HepG2 (cell line): ENCODE results near the gene ACSM6.

Experiments used
- BCLAF1 ChIP-seq: fragments of 450-650 bp; IDR thresholded peaks from 2 replicates; pipeline ENCODE4 v1.6.1; 2017; ENCODE audit warnings: mild to moderate bottlenecking
- HINFP ChIP-seq: sonication (generic); formaldehyde crosslinking; IDR thresholded peaks from 2 replicates; pipeline ENCODE4 v1.4.0; 2020; ENCODE audit warnings: low read depth, mild to moderate bottlenecking, missing genetic modification reagents
- NFAT5 ChIP-seq: sonication (generic); formaldehyde crosslinking; IDR thresholded peaks from 2 replicates; pipeline ENCODE4 v1.4.0; 2020; ENCODE audit warnings: missing genetic modification reagents
- NFATC3 ChIP-seq: sonication (generic); formaldehyde crosslinking; IDR thresholded peaks from 2 replicates; pipeline ENCODE4 v1.5.1; 2020; ENCODE audit warnings: mild to moderate bottlenecking, missing genetic modification reagents
- PATZ1 ChIP-seq: sonication (generic); formaldehyde crosslinking; IDR thresholded peaks from 2 replicates; pipeline ENCODE4 v1.4.0; 2020; ENCODE audit warnings: missing genetic modification reagents
- POLR2A ChIP-seq, 2 experiments: IDR thresholded peaks; 2 replicates each; pipeline ENCODE4 v1.6.1; 2011; ENCODE audit warnings: low read depth in 2 of 2, low read length in 2 of 2, mild to moderate bottlenecking in 1 of 2, moderate library complexity in 1 of 2; ENCODE audit not compliant: insufficient read depth in 1 of 2
- REST ChIP-seq, 2 experiments: IDR thresholded peaks; 2 replicates each; pipeline ENCODE4 v1.6.1; 2011 to 2012; ENCODE audit warnings: low read length in 2 of 2, borderline replicate concordance in 1 of 2, low read depth in 1 of 2, mild to moderate bottlenecking in 1 of 2, moderate library complexity in 1 of 2
- SIN3A ChIP-seq: IDR thresholded peaks from 2 replicates; pipeline ENCODE4 v1.6.1; 2011; ENCODE audit warnings: low read depth, mild to moderate bottlenecking, control low read depth, low read length, borderline replicate concordance
- SNAI1 ChIP-seq: sonication (generic); formaldehyde crosslinking; IDR thresholded peaks from 2 replicates; pipeline ENCODE4 v1.5.0; 2020; ENCODE audit warnings: mild to moderate bottlenecking, missing genetic modification reagents, borderline replicate concordance
- SRSF9 ChIP-seq: fragments of 200-400 bp; formaldehyde crosslinking; IDR thresholded peaks from 2 replicates; pipeline ENCODE4 v1.6.1; 2018; ENCODE audit warnings: borderline replicate concordance, mild to moderate bottlenecking, low read depth, low read length; ENCODE audit not compliant: insufficient read depth, poor library complexity, severe bottlenecking
- STAT5B ChIP-seq: sonication (generic); formaldehyde crosslinking; IDR thresholded peaks from 2 replicates; pipeline ENCODE4 v1.4.0; 2020; ENCODE audit warnings: missing genetic modification reagents

- TF ChIP-seq HINFP (no peak), PATZ1 (no peak), SIN3A (no peak), SNAI1 (no peak), REST (IDR thresholded peaks at IDR 0.05; ENCODE audit: borderline replicate concordance in 1 of 2, low read depth in 1 of 2, low read length in 2 of 2) (no peak), BCLAF1 (no peak), NFATC3 (CRISPR knock-in tag) (no peak), SRSF9 (no peak), STAT5B (no peak), NFAT5 (CRISPR knock-in tag) (no peak), POLR2A (IDR thresholded peaks at IDR 0.05; ENCODE audit: insufficient read depth in 1 of 2, low read depth in 2 of 2, low read length in 2 of 2) (no peak)
These were observed 72.6 kb downstream of the ACSM6 start for GRCh38 chr10:95266674-95267095.
